Upper lobe of right lung (tissue), 1 donor: ENCODE data around the gene CLRN2. TPM values are rescaled to one million over a fixed set of nuclear protein-coding genes. Genes with fewer than 3 reads are reported as not detected.

ENCODE experiments used
- ATAC-seq: fragments of 200-7000 bp; cut with Tn5 transposase; one replicate; pipeline ENCODE4 v1.9.1; 2020; ENCODE audit warnings: mild to moderate bottlenecking, moderate library complexity
- DNase-seq: peaks from one replicate; pipeline ENCODE4 v3.0.0-alpha.2; 2020
- H3K27ac ChIP-seq: fragments of 200-600 bp; one replicate; pipeline ENCODE4 v1.8.0; 2022
- H3K27me3 ChIP-seq: fragments of 200-600 bp; one replicate; pipeline ENCODE4 v1.8.0; 2022; ENCODE audit warnings: mild to moderate bottlenecking
- H3K36me3 ChIP-seq: fragments of 200-600 bp; one replicate; pipeline ENCODE4 v1.8.0; 2022
- H3K4me1 ChIP-seq: fragments of 200-600 bp; one replicate; pipeline ENCODE4 v1.8.0; 2022
- H3K4me3 ChIP-seq: fragments of 200-600 bp; one replicate; pipeline ENCODE4 v1.8.0; 2022; ENCODE audit warnings: mild to moderate bottlenecking
- H3K9me3 ChIP-seq: fragments of 200-600 bp; one replicate; pipeline ENCODE4 v1.8.0; 2022
- intact Hi-C: fragments of 100-400 bp; cut with DNase I; formaldehyde crosslinking; loops from one replicate; pipeline ENCODE4 v1.11.0; 2022
- total RNA-seq: library from RNA; stranded (reverse); fragmentation: NEBNext Ultra II Directional; extraction: Animal tissue kit (Norgen Biotek cat#: 25700); gene quantifications from one replicate; pipeline ENCODE4 v1.2.1, GENCODE V29; 2021
- TF ChIP-seq, protein P1 (sequence below): fragments of 200-600 bp; IDR thresholded peaks from one replicate; pipeline ENCODE4 v1.8.0; 2022; ENCODE audit warnings: antibody characterized with exemption
- donor health status: DM: no; HTN: yes; CAD: no; lungs with severe emphysema.

CLRN2 gene
- total RNA-seq, 1 donor from 2014 or later: not detected

GRCh38 chr4:17477774-17478472 lies 37.0 kb upstream of the CLRN2 start:
- ATAC-seq (no peak), DNase-seq (no peak)
- H3K27ac ChIP-seq: no peak overlapping the region
- no peak overlapping the region for H3K4me3 ChIP-seq
- TF ChIP-seq, protein P1, sequence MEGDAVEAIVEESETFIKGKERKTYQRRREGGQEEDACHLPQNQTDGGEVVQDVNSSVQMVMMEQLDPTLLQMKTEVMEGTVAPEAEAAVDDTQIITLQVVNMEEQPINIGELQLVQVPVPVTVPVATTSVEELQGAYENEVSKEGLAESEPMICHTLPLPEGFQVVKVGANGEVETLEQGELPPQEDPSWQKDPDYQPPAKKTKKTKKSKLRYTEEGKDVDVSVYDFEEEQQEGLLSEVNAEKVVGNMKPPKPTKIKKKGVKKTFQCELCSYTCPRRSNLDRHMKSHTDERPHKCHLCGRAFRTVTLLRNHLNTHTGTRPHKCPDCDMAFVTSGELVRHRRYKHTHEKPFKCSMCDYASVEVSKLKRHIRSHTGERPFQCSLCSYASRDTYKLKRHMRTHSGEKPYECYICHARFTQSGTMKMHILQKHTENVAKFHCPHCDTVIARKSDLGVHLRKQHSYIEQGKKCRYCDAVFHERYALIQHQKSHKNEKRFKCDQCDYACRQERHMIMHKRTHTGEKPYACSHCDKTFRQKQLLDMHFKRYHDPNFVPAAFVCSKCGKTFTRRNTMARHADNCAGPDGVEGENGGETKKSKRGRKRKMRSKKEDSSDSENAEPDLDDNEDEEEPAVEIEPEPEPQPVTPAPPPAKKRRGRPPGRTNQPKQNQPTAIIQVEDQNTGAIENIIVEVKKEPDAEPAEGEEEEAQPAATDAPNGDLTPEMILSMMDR: no peak
- H3K9me3 ChIP-seq: no peaks in the 10 kb centered on the region
- intact Hi-C loops: no loop called here
- peaks cover 3% of the 10 kb centered on the region for H3K36me3 ChIP-seq
- H3K4me1 ChIP-seq: no peaks in the 10 kb centered on the region
- H3K27me3 ChIP-seq: no peaks in the 10 kb centered on the region

GRCh38 chr4:17480210-17480927 lies 34.6 kb upstream of the CLRN2 start:
- ATAC-seq (no peak), DNase-seq (no peak)
- Histone ChIP-seq H3K4me1 (no peaks in the 10 kb centered on the region), H3K9me3 (no peaks in the 10 kb centered on the region), H3K36me3 (peaks cover 9% of the 10 kb centered on the region), H3K4me3 (no peak overlapping the region), H3K27ac (no peak overlapping the region), H3K27me3 (no peaks in the 10 kb centered on the region)
- TF ChIP-seq, protein P1: no peak
- intact Hi-C loops: no loop called here

GRCh38 chr4:17480955-17481354 lies 34.0 kb upstream of the CLRN2 start:
- Histone ChIP-seq H3K9me3 (no peaks in the 10 kb centered on the region), H3K27me3 (no peaks in the 10 kb centered on the region), H3K36me3 (peaks cover 11% of the 10 kb centered on the region), H3K4me3 (no peak overlapping the region), H3K4me1 (no peaks in the 10 kb centered on the region), H3K27ac (no peak overlapping the region)
- intact Hi-C loops: no loop called here
- ATAC-seq (no peak), DNase-seq (no peak)
- TF ChIP-seq, protein P1: no peak

DNA sequence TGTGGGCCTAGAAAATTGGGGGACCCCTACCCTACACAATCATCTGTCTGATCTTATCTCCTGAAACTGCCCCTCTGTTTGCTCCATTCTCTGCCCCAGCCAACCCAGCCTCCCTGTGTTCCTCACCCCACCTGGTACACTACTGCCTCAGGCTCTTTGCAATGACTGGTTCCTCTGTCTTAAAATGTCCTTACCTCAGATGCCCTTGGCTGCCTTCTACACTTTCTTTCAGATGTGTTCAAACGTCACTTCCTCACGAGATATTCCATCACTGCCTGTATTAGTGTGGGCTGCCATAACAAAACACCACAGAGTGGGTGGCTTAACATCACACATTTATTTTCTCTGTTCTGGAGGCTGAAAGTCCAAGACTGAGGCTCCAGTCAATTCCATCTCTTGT lies 32.2 kb upstream of the CLRN2 start:
- Histone ChIP-seq H3K27ac (no peak overlapping the region), H3K27me3 (no peaks in the 10 kb centered on the region), H3K36me3 (peaks cover 29% of the 10 kb centered on the region), H3K4me1 (no peaks in the 10 kb centered on the region), H3K9me3 (no peaks in the 10 kb centered on the region), H3K4me3 (no peak overlapping the region)
- ATAC-seq (no peak), DNase-seq (no peak)
- intact Hi-C loops: no loop called here
- TF ChIP-seq, protein P1: no peak

DNA sequence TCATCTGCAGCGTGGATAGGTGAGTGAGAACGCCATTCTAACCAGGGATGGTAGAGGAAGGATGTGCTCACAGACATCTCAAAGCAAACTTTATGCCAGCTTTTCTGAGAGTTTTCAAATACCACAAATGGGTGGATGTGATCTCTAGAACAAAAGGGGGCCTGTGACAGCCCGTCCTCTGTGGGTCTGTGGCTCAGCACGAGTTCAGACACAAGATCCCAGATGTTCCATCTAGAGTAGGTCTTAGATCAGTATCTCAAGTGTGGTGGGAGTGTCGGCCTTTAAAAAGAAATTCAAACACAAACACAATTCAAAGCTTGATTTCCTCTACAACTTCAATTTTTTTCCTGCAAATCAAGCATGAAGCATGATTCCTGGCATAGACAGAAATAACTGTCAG lies 25.8 kb upstream of the CLRN2 start:
- ATAC-seq (no peak), DNase-seq (no peak)
- Histone ChIP-seq H3K27me3 (no peaks in the 10 kb centered on the region), H3K4me1 (no peaks in the 10 kb centered on the region), H3K27ac (no peak overlapping the region), H3K4me3 (no peak overlapping the region), H3K9me3 (no peaks in the 10 kb centered on the region), H3K36me3 (peaks cover 64% of the 10 kb centered on the region)
- intact Hi-C loops: no loop called here
- TF ChIP-seq, protein P1: no peak
